Renal cortex interstitium (tissue), 11 donors: ENCODE measurements around the gene TECPR2. TPM values are rescaled to one million over a fixed set of nuclear protein-coding genes. Genes with fewer than 3 reads are reported as not detected.

ENCODE experiments used
- DNase-seq, 11 donors: peaks; one replicate each; pipeline ENCODE4 v3.0.0-alpha.2; 2013; ENCODE audit warnings: low read depth in 9 of 11, low spot score in 4 of 11; ENCODE audit errors: extremely low read depth in 1 of 11
- polyA plus RNA-seq, 3 donors: library from polyadenylated mRNA; unstranded; fragments of 120-200 nt; gene quantifications; one replicate each; pipeline ENCODE4 v1.2.1, GENCODE V29; 2013; ENCODE audit not compliant: insufficient read length in 3 of 3

The TECPR2 gene
- polyA plus RNA-seq, 3 donors = 14.7 to 19.6 (median 16.8) TPM

DNA sequence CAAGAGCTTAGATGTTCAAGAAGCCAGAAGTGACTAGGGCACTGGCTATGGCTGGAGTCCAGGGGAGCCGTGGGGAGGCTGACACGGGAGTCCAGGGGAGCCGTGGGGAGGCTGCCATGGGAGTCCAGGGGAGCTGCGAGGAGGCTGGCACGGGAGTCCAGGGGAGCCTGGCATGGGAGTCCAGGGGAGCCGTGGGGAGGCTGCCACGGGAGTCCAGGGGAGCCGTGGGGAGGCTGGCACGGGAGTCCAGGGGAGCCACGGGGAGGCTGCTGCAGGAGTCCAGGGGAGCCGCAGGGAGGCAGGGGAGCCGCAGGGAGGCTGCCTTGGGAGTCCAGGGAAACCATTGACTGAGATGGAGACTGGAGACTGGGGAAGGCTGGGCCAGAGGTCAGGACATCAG is 54.9 kb downstream of the TECPR2 start:
- DNase-seq = no peak

GRCh38 chr14:102418169-102418852 is 55.6 kb downstream of the TECPR2 start:
- no peak for DNase-seq

DNA sequence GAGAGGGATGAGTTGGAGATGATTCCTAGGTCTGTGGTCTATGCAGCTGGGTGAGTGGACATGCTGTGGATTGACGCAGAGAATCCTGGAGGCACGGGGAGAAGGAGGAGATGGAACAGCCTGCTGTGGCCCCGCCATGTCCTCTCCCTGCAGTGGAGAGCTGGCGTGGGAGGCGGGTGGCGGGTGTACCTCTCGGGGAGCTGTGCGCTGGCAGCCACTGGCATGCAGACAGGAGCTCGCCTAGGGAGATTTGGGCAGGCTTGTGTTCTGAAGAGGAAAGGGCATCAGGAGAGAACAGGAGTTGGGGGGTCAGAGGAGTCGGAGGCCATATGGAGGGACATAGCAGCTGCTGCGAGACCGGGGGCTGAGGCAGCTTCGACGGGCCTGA is 56.1 kb downstream of the TECPR2 start:
- DNase-seq = no peak

DNA sequence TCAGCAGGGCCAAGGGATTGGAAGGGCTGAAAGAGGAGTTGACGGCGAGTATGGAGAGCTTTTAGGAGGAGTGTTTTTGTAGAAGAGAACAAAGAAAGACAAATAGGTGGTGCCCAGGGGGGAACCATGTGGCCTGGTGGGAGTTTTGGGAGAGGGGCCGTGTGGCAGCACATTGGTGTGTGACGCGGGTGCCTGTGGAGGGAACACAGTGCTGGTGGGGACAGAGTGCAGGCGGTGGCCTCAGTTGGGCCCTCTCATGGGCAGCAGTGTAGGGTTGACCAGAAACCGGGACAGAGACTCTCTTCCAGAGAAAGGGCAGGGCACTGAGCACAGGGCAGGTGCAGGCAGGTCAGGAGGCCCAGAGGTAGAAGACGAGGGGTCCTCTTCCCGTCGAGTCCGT is 56.5 kb downstream of the TECPR2 start:
- DNase-seq = no peak

DNA sequence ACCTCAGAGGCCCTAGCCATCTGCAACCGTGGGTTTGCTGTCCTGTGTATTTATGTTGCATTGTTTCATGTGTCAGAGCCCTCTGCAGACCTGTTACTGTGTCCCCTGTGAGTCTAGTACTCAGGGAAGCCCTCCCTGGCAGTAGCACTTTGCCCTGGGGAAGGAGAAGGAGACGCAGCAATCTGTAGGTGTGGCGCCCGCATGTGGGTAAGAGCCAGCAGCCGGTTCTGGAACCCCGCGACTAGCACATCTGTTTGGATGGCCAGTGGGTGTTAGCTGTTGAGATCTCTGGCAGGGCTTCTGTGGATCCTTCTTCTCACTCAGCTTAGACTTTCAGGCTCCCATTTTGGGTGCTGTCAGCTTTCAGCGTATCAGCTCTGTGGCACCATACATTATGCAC is 57.0 kb downstream of the TECPR2 start:
- DNase-seq = no peak

- peak in 1 of 11 donors; percentile 11 for DNase-seq
These were observed 58.8 kb downstream of the TECPR2 start for GRCh38 chr14:102421411-102422057.

- no peak for DNase-seq
These were observed 61.8 kb downstream of the TECPR2 start for GRCh38 chr14:102424520-102424919.

- no peak for DNase-seq
These were observed 62.2 kb downstream of the TECPR2 start for GRCh38 chr14:102424923-102425322.

- DNase-seq = no peak
These were observed 64.1 kb downstream of the TECPR2 start for GRCh38 chr14:102426796-102427195.

- no peak for DNase-seq
These were observed 64.9 kb downstream of the TECPR2 start for GRCh38 chr14:102427642-102428041.

- no peak for DNase-seq
These were observed 67.6 kb downstream of the TECPR2 start for GRCh38 chr14:102430212-102430908.

- no peak for DNase-seq
These were observed 69.0 kb downstream of the TECPR2 start for GRCh38 chr14:102431751-102432150.

- DNase-seq = no peak
These were observed 72.0 kb downstream of the TECPR2 start for GRCh38 chr14:102434647-102435175.

GRCh38 chr14:102437997-102438915 is 75.5 kb downstream of the TECPR2 start:
- DNase-seq = peak; percentile 60 to 85 (median 79)

DNA sequence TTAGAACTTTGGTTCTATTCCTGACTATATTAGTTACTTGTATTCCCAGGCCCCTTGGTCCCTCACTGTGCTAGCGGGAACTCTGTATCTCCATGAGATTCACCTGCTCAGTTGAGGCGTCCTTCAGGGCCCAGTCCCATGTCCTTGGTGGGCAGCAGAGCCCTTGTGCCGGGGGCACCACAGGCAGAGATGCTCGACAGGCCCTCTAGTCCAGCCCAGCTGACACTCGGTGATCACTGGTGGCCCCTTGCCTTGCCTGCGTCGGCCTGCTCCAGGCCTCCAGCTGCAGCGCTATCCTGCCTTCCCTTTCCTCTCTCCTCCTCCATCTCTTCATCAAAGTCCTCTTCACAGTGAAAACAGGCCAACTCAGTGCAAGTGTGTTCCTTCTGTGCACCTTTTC is 76.8 kb downstream of the TECPR2 start:
- DNase-seq = no peak

DNA sequence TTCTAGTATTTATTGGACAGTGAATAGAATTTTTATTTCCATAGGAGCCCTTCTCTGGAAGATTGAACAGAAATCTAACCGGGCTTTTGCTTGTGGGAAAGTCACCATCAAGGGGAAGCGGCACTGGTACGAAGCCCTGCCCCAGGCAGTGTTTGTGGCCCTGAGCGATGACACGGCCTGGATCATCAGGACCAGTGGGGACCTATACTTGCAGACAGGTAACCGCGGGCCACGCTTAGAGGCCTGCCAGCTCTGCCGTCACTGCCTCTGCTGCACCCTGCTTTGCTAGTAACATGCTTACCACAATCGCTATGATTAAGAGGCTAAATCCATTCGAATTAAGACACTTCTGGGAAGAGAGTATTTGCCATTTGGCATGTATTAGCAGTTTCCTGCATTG is 77.7 kb downstream of the TECPR2 start:
- no peak for DNase-seq

DNA sequence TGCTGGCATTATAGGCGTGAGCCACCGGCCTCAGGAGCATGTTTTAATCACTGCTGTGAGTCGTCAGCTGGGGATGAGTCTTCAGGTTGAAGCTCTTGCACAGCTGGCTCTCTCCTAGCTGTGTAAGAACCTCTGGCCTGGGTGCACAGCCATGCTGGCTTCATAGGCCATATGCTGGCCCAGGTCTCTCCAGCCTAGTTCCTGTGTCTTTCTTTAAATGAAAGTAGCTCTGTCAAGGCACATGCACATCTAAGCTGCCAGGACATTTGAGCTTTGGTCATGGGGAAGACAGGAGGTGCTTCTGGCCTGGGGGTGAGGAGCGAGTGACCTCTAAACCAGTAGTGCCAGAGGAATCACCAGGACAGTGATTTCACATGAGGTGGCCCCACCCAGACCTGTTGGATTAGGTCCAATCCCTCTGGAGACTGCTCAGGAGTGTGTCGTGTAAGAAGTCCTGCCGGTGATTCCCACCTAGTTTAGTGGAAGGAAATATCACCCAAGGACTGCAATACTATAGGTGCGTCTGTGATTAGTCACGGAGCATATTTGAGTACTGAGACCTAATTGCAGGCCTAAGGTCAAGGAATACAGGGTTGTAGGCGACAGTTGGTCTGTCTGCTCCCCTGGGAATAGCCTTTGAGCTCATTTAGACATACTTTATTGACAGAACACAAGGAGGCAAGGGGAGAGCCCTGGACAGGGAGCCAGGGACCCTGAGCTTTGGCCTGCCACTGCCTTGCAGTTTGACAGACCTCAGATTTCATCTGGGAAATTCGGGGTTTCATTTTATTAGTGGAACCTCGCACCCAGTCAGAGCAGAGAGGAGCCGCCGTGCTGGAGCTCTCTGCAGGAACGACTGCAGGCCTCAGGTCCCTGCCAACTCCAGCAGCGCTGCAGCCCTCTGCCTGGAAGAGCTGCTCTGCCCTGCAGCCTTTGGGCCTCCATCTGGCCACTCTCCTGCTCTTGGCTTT is 79.8 kb downstream of the TECPR2 start:
- DNase-seq = no peak

- no peak for DNase-seq
These were observed 82.3 kb downstream of the TECPR2 start for GRCh38 chr14:102445066-102445465.
